ENCODE results near the gene LRRFIP2.

DNA sequence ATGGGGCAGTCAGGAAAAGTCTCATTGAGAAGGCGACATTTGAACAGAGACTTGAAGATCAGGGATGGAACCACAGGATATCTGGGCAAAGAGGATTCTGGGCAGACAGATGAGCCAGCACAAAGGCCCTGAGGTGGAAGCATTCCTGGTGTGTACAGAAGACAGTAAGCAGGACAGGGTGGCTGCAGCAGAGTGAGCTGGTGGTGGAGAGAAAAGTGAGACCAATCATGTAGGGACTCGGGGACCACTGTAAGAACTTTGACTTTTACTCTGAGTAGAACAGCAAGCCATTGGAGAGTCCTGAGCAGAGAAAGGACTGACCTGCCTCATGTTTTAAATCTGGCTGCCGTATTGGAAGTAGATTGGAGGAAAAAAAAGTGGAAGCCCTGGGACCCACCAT is 29.9 kb upstream of the LRRFIP2 start:
- TF ChIP-seq, protein P1, sequence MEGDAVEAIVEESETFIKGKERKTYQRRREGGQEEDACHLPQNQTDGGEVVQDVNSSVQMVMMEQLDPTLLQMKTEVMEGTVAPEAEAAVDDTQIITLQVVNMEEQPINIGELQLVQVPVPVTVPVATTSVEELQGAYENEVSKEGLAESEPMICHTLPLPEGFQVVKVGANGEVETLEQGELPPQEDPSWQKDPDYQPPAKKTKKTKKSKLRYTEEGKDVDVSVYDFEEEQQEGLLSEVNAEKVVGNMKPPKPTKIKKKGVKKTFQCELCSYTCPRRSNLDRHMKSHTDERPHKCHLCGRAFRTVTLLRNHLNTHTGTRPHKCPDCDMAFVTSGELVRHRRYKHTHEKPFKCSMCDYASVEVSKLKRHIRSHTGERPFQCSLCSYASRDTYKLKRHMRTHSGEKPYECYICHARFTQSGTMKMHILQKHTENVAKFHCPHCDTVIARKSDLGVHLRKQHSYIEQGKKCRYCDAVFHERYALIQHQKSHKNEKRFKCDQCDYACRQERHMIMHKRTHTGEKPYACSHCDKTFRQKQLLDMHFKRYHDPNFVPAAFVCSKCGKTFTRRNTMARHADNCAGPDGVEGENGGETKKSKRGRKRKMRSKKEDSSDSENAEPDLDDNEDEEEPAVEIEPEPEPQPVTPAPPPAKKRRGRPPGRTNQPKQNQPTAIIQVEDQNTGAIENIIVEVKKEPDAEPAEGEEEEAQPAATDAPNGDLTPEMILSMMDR (IDR thresholded peaks at IDR 0.05): no peak
- no peak for TF ChIP-seq POLR2A (IDR thresholded peaks at IDR 0.05)
- no peak for TF ChIP-seq POLR2AphosphoS5 (IDR thresholded peaks at IDR 0.05)
